ENCODE results near the gene MMP10.

GRCh38 chr11:102802341-102802740 lies 21.9 kb upstream of the MMP10 start:
- TF ChIP-seq CTCF (IDR thresholded peaks at IDR 0.05; ENCODE audit: poor library complexity, severe bottlenecking): no peak
- no peak for TF ChIP-seq EZH2 (IDR thresholded peaks at IDR 0.05; ENCODE audit: borderline replicate concordance, insufficient read depth, low read length, poor library complexity, severe bottlenecking)
- no peak for TF ChIP-seq REST (IDR thresholded peaks at IDR 0.05; ENCODE audit: borderline replicate concordance)
- TF ChIP-seq TAF1 (IDR thresholded peaks at IDR 0.05; ENCODE audit: low read depth): no peak
- TF ChIP-seq EP300 (conservative IDR thresholded peaks at IDR 0.05; ENCODE audit: poor library complexity, severe bottlenecking): no peak
- TF ChIP-seq MXI1 (conservative IDR thresholded peaks at IDR 0.05; ENCODE audit: poor library complexity, severe bottlenecking): no peak
- TF ChIP-seq POLR2AphosphoS5 (IDR thresholded peaks at IDR 0.05): no peak

Data from neural cell (in vitro differentiated cells).